Stomach (tissue), 4 donors: ENCODE data around the gene PSORS1C2.

Source experiments
- CTCF ChIP-seq, 7 experiments: fragments of 450-650 bp in 4 of 7; fragments of 200-600 bp in 3 of 7; sonication (generic) in 3 of 7; IDR thresholded peaks; one replicate each; pipeline ENCODE4 v1.5.1; 2016 to 2019; ENCODE audit warnings: antibody characterized with exemption in 7 of 7, control low read depth in 2 of 7, mild to moderate bottlenecking in 1 of 7
- EP300 ChIP-seq: sonication (generic); formaldehyde crosslinking; IDR thresholded peaks from one replicate; pipeline ENCODE4 v1.6.1; 2017; ENCODE audit warnings: antibody characterized with exemption

- no peak for TF ChIP-seq EP300
- no peak for TF ChIP-seq CTCF (IDR thresholded peaks at IDR 0.05)
These were observed 6.1 kb downstream of the PSORS1C2 start for GRCh38 chr6:31132806-31133205.
